Choroid plexus epithelial cell (primary cell): ENCODE data around the gene CRYBG2.

Source experiments
- DNase-seq: peaks from one replicate; pipeline ENCODE4 v3.0.0-alpha.2; 2010; ENCODE audit warnings: low read depth
- H3K4me3 ChIP-seq: 2 replicates; pipeline ENCODE4 v1.5.1; 2011; ENCODE audit warnings: low read depth, mild to moderate bottlenecking, control low read depth, low read length, moderate library complexity
- CTCF ChIP-seq: conservative IDR thresholded peaks from 2 replicates; pipeline ENCODE4 v1.5.1; 2011; ENCODE audit warnings: low read depth, mild to moderate bottlenecking, control low read depth, inconsistent platforms, low read length, moderate library complexity

CRYBG2 gene

DNA sequence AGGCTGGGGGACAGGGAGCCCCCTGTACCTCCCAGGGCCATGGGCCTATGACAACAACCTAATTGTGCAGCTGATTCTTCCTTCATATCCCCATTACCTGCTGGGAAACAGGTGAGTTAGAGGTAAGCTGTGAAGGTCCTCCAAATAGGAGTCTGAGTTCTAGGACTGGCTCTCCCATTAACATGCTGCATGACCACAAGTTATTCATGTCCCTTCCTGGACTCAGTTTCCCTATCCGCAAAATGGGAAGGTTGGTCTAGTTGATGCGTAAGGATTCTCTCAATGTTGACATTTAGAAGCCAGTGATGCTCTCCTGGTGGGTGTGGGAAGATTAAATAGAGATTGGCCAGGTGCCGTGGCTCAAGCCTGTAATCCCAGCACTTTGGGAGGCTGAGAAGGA, 14.6 kb upstream of the CRYBG2 start:
- TF ChIP-seq CTCF: no peak
- no peak overlapping the region for H3K4me3 ChIP-seq
- no peak for DNase-seq

- no peak for TF ChIP-seq CTCF
- no peak overlapping the region for H3K4me3 ChIP-seq
- DNase-seq: no peak
Measured at GRCh38 chr1:26368006-26368405, 14.1 kb upstream of the CRYBG2 start.

GRCh38 chr1:26367441-26367840, 13.5 kb upstream of the CRYBG2 start:
- no peak overlapping the region for H3K4me3 ChIP-seq
- DNase-seq: no peak
- no peak for TF ChIP-seq CTCF

DNA sequence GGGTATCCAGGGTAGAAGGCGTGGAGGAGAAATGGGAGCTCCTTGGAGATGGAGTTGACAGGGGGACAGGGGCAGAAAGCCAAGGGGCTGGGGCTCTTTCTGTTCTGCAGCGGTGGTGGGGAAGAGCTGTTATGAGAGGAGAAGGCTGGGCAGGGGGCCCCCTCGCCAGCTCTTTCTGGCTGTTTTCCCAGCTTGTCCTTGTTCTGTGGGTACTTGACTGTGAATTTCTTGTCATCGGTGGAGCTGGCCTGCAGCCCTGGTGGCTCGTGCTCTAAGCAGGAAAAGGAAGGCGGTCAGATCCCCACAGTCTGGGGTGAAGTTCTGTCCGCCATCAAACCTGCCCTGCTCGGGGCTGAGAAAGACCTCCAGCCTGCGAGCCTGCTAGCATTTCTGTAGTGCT, 11.0 kb upstream of the CRYBG2 start:
- no peak for TF ChIP-seq CTCF
- DNase-seq: no peak
- no peak overlapping the region for H3K4me3 ChIP-seq

DNA sequence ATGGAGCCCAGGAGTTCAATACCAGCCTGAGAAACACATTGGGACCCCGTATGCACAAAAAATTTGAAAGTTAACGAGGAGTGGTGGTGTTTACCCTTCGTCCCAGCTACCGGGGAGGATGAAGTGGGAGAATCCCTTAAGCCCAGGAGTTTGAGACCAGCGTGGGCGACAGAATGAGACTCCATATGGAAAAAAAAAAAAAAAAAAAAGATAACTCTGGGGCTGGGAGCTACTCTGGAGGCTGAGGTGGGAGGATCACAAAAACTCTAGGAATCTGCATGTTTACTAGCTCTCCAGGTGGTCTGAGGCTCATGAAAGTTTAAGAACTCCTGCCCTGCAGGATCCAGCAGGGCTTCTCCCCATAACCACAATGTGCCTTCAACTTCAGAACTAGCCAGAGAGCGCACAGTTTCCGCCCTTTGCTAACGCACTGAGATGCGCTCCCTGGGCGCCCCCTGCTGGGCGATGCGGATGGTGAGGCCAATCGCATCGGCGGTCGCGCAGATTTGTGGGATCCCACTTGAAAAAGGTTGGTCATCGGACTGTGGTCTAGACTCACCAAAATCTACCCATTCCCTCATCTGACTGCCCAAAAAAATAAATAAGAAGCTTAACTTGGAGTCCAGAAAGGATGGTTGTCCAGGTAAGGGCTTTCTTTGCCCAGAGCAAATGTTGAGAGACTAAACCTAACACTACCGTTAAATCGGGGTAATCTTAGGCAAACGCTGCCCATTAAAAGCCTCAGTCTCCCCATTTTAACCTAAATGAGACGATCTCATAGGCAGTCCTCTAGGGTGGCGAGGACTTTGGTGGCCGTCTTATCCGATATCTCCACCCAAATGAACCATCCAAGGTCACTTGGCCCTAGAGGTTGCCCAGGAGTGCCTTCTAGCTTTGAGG, 9.9 kb upstream of the CRYBG2 start:
- peak; percentile 98 for TF ChIP-seq CTCF
- H3K4me3 ChIP-seq: no peak overlapping the region
- DNase-seq: peak; percentile 78

DNA sequence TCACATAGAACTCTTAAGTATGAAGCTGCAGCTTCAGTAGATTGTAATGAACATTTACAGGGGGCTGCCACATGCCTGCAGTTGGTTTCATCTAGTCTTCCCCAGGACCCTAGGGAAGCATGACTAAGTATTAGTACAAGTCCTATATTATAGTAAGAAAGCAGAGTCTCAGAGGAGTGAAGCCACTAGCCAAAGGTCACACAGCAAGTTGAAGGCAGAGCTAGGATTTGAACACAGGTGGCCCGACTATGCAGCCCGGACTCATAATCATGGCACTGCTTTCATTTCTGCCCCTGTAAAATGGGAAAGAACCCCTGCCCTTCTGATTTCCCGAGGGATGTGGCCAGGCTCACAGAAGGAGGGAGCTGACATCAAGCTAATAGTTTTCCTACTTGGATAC, 8.4 kb upstream of the CRYBG2 start:
- H3K4me3 ChIP-seq: no peak overlapping the region
- no peak for TF ChIP-seq CTCF
- no peak for DNase-seq

DNA sequence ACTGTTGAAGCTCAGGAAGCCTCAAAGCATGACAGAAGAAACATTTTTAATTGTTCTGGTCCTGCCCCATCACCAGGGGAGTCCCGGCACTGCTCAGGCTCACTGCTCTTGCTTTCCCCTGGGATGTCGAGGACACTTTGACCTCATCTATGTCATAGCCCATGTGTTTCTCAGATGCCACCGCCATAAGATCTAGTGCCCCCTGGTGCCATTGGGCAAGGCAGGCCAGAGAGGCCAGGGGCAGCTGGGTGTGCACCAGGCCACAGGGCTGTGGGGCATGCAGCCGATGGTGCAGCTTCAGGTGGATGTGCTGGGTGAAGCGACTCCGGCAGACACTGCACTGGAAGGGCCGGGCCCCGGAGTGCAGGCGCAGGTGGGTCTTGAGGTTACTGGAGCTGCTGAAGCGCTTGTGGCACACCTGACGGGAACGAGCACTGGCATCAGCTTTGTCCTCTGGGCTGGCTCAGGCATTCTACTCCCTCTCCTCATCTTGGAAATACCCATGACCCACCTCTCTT, 7.7 kb upstream of the CRYBG2 start:
- DNase-seq: no peak
- H3K4me3 ChIP-seq: no peak overlapping the region
- TF ChIP-seq CTCF: no peak
